Measurements from ENCODE around the gene GPHA2.

Gene GPHA2

GRCh38 chr11:64891215-64891848 lies 44.4 kb downstream of the GPHA2 start:
- DNase-seq (ENCODE audit: low read depth) = no peak

GRCh38 chr11:64890522-64890939 lies 45.2 kb downstream of the GPHA2 start:
- DNase-seq (ENCODE audit: low read depth) = no peak

GRCh38 chr11:64888729-64889511 lies 46.8 kb downstream of the GPHA2 start:
- peak; percentile 17 for DNase-seq (ENCODE audit: low read depth)

GRCh38 chr11:64888406-64888728 lies 47.3 kb downstream of the GPHA2 start:
- DNase-seq (ENCODE audit: low read depth) = no peak

GRCh38 chr11:64887757-64888405 lies 47.8 kb downstream of the GPHA2 start:
- DNase-seq (ENCODE audit: low read depth) = no peak

- no peak for DNase-seq (ENCODE audit: low read depth)
These were observed 48.4 kb downstream of the GPHA2 start for GRCh38 chr11:64887234-64887756.

GRCh38 chr11:64885367-64886286 lies 50.1 kb downstream of the GPHA2 start:
- DNase-seq (ENCODE audit: low read depth) = peak; percentile 96
